Activated gamma-delta T cell treated with Interleukin-2 at 50 U/mL for 16 hours (primary cell): ENCODE measurements around the gene KCTD21.
"Not testable (repeated sequence)": the region's sequence is repeated elsewhere in the genome, so short reads cannot be mapped to it uniquely, and the experiment has no call there.

Experiments used
- DNase-seq: peaks from one replicate; pipeline ENCODE4 v3.0.0-alpha.2; 2020

Gene KCTD21, protein sequence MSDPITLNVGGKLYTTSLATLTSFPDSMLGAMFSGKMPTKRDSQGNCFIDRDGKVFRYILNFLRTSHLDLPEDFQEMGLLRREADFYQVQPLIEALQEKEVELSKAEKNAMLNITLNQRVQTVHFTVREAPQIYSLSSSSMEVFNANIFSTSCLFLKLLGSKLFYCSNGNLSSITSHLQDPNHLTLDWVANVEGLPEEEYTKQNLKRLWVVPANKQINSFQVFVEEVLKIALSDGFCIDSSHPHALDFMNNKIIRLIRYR

DNA sequence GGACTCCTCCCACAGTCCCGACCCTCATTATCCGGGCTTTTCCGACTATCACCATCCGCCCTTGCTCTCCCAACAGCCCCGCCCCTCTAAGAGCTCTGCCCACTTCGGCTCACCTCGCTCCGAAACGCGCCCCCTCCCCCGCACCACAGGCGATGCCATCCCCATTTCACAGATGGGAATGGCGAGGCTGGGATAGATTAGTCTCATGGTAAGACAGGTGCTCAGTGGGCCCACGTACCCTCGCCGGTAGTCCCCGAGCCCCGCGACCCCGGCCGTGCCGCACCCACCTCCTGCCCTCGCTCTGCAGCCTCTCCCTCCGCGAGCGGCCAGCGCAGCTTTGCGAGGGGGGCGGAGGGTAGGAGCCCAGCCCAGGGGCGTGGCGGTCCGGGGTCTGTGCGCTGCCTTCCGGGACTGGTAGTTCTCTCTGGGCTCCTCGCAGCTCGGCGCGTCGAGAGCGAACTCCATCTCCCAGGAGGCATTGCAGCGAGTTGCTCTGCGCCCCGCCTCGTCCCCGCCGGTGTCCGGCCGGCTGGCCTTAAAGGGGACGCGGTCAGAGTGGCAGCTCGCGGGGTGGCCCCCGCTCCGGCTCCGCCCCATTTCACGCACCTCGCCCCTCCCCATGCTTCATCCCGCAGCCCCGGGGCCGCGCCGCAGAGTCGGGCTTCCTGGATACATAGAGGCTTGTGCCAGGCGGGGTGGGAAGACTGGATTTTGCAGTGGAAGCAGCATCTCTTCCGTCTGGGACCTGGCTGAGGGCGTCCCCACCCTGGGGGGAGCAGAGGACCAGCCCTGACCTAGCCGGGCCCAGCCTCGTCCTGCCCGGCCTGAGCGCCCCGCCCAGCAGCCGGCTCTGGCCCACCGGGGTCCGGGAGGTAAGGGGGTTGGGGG is at the start of gene KCTD21, which contains the start of gene USP35:
Gene KCTD21, minus strand, starts transcription at position 341 of the 888 bp plus-strand sequence. CDS start 14,072 bp downstream, outside the sequence.
Gene USP35, plus strand, starts transcription at position 634 of the 888 bp plus-strand sequence. CDS start 7,327 bp downstream, outside the sequence.
- peak; percentile 89 for DNase-seq

DNA sequence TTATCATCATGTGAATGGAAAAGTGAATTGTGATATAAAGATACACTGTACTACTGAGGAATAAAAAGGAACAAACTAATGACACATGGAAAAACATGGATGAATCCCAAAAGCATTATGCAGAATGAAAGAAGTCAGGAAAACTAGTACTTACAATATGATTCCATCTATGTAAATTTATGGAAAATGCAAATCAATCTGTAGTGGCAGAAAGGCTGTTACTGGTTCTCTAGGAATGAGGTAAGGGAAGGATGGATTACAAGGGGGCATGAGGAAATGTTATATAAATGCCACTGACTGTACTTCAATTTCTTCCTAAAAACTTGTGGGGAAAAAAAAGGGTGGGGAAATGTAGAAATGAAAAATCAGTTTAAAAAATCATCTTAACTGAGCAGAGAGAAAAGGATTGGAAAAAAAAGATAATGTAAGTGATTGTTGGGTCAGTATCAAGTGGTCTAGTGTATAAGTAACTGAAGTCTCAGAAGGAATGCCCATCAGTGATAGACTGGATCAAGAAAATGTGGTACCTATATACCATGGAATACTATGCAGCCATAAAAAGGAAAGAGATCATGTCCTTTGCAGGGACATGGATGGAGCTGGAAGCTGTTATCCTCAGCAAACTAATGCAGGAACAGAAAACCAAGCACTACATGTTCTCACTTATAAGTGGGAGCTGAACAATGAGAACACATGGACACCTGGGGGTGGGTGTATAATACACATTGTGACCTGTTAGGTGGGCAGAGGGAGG is 49.0 kb upstream of the KCTD21 start:
- DNase-seq, result no peak

DNA sequence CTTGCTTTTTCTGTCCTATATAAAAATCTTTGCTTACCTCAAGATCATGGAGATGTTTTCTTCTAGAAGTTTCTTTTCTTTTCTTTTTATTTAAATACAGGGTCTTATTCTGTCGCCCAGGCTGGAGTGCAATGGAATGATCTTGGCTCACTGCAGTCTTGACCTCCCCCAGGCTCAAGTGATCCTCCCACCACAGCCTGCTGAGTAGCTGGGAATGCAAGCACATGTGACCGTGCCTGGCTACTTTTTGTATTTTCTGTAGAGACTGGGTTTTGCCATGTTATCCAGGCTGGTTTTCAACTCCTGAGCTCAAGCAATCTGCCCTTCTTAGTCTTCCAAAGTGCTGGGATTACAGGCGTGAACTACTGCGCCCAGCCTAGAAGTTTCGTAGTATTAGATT is 45.6 kb upstream of the KCTD21 start:
- no peak for DNase-seq

DNA sequence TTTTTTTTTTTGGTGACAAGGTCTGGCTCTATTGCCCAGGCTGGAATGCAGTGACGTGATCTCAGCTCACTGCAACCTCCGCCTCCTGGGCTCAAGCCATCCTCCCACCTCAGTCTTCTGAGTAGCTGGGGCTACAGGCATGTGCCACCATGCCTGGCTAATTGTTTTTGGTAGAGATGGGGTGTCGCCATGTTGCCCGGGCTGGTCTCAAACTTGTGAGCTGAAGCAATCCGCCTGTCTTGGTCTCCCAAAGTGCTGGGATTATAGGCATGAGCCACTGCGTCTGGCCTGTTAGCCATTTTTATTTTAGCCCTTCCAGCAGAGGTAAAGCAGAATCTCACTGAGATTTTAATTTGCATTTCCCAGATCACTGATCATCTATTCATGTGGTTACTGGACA is 44.6 kb upstream of the KCTD21 start:
- not testable (repeated sequence) for DNase-seq

DNA sequence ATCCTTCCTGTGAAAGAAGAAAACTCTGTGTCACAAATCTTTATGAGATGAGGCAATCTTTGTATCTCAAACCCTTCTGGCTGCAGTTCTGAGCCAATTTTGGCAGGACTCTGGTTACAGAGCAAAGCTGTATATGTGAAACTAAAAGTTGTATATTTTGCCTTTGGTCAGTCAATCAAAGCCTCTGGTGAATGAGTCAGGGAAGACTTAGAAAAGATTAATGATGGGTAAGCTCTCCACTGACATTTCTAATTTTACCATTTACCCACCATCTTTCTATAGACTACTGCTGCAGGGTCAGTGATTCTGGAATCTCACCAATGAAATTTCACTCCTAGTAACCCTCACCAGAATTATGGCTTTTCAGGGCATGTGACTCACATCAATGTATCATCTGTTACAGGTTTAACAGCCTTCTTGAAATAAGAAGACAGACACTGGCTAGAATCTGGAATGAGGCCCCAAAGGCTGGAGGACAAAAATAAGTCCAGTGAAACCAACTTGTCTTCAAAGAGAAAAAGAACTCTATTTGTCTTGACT is 43.6 kb upstream of the KCTD21 start:
- no peak for DNase-seq

DNA sequence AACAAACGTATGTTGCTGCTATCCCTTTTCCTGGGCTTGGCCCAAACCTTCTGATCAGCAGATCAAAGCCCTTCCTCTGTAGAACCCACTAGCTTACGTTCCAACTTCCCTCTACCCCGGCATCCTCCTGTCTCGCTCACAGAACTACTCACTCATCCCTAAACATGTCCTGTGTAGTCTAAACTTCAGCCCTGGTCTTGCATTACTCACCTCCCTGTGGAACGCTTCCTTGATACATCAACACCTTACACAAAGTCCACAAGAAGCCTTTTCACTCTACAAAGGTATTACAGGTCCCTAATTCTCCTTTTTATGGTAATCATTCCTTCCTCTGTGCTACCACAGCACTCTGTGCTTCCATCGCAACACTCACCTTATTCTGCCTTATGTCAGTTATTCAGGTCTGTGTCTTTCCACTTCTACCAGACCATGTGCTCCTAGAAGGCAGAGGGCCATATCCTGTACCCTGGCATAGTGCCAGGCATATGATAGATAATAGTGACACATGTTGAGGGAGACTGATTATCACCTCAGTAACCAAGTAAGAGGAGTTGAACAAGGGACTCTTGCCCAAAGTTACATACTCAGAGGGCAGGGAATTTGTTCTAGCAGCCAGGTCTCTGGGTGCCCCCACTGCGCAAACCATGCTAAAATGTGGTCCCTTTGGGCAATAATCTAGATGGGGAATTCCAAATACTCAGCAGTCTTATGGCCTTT is 41.9 kb upstream of the KCTD21 start:
- DNase-seq, result no peak

DNA sequence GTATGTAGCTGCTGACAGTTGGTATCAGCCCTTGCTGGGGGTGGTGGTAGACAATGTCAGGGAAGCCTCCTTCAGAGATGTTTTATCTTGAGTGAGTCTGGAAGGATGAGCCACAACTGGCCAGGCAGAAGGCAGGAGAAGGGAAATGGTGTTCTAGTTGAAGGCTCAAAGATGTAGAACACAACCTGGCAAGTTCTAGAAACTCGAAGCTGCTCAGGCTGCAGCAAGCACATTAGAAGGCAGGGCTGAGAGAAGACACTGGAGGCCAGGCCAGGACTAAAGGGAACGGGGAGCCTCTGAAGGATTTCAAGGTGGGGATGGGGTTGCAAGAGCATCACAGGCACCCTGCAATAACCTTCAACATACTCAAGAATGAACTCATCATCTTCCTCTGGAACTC is 40.7 kb upstream of the KCTD21 start:
- DNase-seq, result no peak

DNA sequence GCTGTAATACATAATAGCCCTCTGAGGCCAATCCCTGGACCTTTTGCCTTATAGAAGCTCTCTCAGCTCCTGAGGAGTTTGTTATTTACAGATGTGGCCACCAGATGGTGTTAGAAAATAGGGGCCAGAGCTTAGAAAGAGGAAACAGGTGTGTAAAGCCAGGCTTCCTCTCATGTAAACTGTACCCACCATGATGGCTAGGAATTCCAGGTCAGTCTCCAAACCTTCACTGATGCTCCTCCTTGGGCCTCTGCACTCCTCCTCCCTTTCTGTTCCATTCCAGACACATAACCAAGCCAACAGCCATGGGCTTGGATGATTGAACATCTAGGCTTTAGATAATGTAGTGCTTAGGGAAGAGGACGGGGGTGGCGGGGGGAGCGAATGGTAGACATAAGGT is 40.0 kb upstream of the KCTD21 start:
- no peak for DNase-seq

DNA sequence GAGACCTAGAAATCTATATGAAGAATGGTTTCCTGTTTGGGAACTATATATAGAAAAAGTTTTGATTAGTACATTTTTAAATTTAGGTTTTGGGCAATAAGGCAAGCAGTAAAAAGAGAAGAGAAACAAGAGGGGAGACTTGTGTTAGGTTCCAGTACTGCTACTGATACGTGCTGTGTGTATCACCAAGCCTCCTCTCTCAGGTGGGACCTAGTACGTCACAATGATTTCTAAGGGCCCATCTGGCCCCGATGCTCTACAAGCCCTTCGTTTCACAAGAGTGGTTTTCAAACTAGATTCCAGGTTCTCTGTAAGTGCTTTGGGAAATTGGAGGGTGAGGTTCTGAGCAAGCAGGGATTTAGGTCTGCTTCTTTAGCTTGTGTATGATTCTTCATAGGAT is 39.5 kb upstream of the KCTD21 start:
- no peak for DNase-seq

DNA sequence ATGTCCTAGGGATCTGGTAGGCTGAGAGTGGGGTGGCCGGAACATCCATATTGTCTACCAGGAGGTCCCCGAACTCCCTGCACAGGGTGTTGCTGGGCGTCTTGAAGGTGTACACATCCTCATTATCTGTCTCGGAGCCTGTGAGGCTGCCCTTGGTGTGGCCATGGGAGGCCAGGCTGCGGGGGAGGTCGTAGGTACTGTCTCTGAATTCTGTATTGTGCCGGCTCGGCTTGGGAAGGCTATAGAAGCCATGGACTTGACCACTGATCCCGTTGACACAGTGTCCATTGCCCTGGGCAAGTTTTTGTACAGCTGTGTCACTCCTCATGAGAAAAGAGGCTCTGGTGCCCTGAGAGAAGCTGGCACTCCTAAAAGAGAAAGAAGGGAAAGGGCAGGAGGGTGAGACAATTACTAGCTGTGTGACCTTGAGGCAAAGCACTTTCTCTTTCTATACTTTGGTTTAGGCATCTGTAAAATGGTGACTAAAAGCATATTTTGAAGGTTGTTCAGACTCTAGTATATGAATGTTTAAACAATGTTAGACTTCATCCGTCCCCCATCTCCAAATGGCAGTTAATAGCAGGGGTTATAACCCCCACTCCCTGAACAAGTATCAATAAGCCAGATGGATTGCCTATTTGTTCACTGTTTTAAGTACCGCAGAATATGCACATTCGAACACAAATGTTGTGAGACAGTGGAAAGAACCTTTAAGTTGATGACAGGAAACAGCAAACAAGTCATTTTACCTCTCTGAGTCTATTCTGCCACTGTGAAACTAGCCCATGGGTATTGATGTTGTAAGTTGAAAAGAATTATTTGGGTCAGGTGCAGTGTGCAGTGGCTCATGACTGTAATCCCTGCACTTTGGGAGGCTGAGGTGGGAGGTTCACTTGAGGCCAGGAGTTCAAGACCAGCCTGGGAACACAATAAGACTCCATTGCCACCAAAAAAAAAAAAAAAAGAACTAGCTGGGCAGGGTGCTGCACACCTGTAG is 38.6 kb upstream of the KCTD21 start:
- no peak for DNase-seq

DNA sequence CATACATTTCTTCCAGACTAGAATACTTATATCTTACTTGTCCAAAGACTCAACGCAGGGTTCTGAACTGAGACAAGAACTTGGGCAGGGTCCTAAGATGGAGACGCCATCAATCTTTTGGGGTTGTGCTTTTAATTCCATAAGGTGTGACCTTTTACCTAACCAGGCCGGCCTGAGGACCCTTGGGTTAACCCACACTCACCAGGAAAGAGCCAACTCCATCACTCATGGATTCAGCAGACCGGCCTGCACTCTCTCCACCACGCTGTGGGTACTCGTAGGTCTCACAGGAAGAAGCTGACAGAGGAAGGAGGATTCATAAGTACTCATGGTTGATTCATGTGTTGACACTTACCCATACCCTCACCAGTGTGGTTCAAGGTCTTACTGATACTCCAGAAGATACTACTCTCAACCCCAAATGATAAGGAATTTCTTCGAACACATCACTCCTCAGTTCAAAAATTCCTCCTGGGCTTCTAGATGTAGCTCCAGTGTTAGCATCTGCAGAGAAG is 36.5 kb upstream of the KCTD21 start:
- DNase-seq, result no peak

DNA sequence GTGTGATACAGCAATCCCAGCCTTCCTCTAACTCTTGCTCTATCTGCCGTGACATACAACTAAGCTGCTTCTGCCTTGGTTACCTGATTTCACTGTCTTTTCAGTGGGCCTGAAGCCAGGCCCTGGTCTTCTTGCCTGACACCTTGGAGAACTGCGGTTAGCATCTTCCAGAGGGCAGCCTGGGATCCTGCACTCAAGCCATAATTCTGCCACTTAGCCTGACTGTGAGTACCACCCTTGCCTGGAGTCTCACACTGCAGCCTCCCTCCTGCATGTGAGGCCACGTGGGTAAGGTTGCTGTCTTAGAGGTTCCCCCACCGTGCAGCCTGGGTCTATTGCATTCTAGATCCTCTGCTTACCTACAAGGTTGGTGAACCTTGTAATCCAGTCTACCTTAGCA is 36.1 kb upstream of the KCTD21 start:
- no peak for DNase-seq

DNA sequence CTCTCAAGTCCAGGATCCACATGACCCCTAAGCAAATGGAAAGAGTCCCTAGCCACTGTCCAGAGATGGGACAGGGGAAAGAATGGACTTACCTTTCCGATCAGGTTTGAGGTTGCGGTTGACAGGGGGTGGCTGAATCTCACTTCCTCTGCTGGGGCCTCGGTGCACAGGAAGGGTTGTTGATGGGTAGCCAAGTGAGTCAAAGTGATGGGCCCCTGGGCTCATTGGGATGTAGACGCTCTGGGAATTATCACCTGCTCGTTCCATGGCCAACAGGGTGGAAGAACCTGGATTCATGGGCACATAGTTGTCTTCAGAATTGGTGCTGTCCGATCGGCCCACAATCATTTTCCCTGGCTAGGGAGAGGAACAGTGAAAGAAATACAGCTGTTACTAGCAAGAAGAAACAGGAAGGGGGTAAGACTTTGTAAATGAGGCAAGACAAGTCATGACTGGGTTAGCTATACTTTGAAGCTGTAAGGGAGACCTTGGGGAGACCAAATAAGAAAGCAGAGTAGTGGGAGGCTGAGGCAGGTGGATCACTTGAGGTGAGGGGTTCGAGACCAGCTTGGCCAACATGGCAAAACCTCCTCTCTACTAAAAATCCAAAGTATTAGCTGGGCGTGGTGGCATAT is 35.0 kb upstream of the KCTD21 start:
- no peak for DNase-seq

DNA sequence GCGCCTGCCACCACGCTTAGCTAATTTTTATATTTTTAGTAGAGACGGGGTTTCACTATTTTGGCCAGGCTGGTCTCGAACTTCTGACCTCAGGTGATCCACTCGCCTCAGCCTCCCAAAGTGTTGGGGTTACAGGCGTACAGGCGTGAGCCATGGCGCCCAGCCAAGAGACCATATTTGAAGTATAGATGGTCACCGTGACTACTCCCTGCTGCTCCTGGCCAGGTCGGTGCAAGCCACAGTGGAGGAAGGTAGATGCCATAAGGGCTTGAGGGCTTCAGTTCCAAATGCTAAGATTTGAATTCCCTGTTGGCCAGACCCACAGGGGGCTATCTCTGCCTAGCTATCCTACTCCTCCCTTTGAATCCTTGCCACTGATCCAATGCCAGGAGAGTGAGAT is 34.3 kb upstream of the KCTD21 start:
- not testable (repeated sequence) for DNase-seq

DNA sequence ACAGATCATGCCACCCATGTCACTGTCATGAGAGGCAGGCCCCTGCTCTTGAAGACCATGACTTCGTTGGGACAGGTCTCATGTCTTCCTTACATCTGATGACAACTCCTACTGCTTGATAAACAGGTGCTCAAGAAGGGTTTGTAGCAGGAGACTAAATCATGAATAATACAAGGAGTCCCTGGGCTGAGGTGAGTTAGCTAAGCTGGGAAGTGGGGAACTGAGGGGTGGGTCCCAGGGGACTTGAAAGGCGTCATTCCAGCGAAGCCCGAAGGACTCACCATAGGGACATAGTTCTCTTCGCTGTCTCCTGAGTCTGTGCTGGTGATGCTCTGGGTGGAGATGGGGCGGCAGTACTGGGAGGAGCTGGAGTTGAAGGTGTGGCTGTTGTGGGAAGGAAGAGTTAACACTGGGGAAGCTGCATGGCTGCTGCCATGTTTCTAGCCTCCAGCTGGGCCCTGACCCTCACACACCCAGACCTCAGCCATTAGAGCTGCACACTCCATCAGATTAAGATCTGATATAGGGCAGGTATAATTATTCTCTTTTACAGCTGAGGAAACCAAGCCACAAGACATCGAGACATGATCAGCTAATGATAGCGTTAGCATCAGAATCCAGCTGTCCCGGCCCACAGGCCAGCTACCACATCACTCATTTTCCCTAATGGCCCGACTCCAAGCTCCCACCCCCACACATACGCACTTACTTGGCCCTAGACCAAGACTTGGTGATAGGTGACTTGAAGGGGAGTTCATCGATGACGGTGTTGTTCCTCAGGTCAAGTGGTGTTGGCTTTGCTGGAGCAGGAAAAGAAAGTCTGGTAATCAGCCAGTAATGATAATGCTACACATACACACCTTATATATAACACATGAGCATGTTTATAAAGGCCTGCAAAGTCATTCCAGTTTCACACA is 33.2 kb upstream of the KCTD21 start:
- DNase-seq, result no peak

DNA sequence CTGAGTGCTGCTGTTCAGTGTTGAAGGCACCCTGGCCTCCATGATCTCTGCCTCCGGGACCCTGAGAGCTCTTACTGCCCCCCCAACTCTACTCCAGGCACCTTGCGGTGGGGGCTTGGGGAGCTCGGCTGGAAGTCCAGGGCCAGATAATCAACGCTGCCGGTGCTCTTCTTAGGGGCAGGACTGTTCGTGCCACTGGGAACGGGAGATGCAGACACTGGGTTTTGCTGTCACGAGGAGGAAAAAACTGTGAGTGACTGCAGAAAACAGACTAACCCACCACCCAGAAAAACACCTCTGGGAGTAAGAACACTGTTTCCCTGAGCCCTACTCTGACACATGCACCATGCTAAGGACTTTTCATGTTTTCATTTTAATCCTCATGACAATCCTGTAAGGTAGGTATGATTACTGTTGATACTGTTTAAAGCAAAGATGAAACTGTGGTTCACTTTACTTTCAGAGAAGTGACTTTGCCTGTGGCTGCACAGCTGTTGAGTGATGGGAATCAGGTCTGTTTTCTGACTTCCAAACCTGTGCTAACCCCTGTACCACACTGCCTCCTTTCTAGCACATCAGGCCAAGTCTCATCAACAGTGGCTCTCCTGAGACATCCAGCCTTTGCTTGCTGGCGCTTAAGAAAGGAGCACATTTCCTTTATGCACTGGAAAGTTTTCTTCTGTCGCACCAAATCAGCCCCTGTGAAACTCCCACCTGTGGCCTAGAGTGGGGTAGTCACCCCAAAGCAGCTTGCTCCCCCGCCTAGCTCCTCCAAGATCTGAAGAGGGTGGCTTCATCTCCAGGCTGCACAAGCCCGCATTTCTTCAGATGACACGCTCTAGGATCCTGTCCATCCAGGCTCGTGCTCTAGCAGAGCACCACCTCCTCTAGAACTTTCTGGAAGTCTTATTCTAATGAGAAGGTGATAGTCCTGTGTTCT is 32.1 kb upstream of the KCTD21 start:
- DNase-seq, result no peak

DNA sequence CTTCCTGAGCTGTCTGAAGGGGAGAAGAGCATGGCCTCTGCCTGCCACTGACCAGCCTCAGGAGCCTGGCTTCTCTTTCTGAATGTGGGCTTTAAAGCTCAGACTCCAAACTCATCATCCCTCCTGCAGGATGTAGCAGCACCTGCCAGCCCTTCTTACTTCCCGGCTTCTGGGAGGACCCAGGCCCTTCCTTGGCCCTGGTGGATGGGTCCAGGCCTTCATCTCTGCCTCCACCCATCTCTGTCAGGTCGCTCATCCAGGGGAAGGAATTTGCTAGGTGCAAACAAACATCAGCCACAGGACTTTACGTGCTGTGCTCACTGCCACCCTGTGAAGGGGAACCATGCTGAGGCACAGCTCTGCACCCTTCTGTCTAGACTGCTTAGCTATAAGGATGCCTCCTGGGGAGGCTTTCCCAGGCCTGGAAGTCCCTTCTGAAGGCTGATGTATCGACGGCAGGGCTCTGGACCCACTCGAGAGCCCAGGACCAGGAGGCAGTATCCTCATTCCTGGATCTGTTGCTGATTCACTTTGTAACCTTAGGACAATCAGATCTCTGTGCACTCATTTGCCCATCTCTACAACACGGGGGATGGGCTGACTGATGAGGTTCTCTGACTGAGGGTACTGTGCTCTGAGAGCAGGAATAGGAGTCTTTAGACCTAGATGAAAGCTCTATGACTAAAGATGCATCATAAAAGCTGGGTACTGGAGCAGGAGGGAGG is 31.2 kb upstream of the KCTD21 start:
- no peak for DNase-seq
